Central memory CD8-positive, alpha-beta T cell (primary cell): ENCODE measurements around the gene KCNQ1.

Experiments
- ATAC-seq: fragments of 150-1000 bp; cut with Tn5 transposase; replicated peaks from 2 replicates; pipeline ENCODE4 v1.10.0; 2022; ENCODE audit warnings: mild to moderate bottlenecking, moderate FRiP score, moderate number of reproducible peaks; ENCODE audit not compliant: poor library complexity, severe bottlenecking; ENCODE audit errors: extremely low read depth
- DNase-seq, 2 donors: peaks; one replicate each; pipeline ENCODE4 v3.0.0; 2021; ENCODE audit warnings: low spot score in 2 of 2
- H3K27ac Mint-ChIP-seq: one replicate; pipeline ENCODE4 v1.8.0; 2022; ENCODE audit warnings: low read depth, mild to moderate bottlenecking, moderate library complexity, mixed read lengths
- H3K27me3 Mint-ChIP-seq: one replicate; pipeline ENCODE4 v1.8.0; 2022; ENCODE audit warnings: mixed read lengths
- H3K36me3 Mint-ChIP-seq: one replicate; pipeline ENCODE4 v1.8.0; 2022; ENCODE audit warnings: mild to moderate bottlenecking, moderate library complexity, mixed read lengths; ENCODE audit not compliant: insufficient read depth
- H3K4me1 Mint-ChIP-seq: one replicate; pipeline ENCODE4 v1.8.0; 2022; ENCODE audit warnings: mixed read lengths
- H3K4me3 Mint-ChIP-seq: one replicate; pipeline ENCODE4 v1.8.0; 2022; ENCODE audit warnings: mild to moderate bottlenecking, moderate library complexity, mixed read lengths
- H3K9me3 Mint-ChIP-seq: one replicate; pipeline ENCODE4 v1.8.0; 2022; ENCODE audit warnings: mixed read lengths

The KCNQ1 gene

DNA sequence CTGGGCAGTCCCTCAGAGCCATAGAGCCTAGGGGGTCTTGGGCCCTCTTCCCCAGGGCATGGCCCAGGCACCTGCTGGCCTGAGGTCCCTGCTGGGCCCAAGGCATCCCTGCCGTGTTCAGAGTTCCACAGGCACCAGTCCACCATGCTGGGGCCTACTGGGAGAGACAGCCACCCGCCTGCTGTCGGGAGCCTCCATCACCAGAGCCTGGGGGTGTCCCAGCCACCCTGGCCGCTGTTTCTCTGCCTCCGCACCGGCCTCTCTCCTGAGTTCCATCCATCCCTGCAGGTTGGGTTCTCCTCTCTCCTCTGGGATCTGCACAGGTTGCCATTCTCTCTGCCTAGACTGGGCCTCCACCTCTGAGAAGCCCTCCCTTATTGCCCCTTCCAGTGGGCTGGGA lies 68.6 kb downstream of the KCNQ1 start:
- ATAC-seq, result no peak
- peaks cover 10% of the 10 kb centered on the region for H3K4me1 Mint-ChIP-seq
- H3K27me3 Mint-ChIP-seq, result no peaks in the 10 kb centered on the region
- H3K4me3 Mint-ChIP-seq, result no peak overlapping the region
- DNase-seq, result no peak
- no peaks in the 10 kb centered on the region for H3K9me3 Mint-ChIP-seq
- no peak overlapping the region for H3K27ac Mint-ChIP-seq
- no peaks in the 10 kb centered on the region for H3K36me3 Mint-ChIP-seq

DNA sequence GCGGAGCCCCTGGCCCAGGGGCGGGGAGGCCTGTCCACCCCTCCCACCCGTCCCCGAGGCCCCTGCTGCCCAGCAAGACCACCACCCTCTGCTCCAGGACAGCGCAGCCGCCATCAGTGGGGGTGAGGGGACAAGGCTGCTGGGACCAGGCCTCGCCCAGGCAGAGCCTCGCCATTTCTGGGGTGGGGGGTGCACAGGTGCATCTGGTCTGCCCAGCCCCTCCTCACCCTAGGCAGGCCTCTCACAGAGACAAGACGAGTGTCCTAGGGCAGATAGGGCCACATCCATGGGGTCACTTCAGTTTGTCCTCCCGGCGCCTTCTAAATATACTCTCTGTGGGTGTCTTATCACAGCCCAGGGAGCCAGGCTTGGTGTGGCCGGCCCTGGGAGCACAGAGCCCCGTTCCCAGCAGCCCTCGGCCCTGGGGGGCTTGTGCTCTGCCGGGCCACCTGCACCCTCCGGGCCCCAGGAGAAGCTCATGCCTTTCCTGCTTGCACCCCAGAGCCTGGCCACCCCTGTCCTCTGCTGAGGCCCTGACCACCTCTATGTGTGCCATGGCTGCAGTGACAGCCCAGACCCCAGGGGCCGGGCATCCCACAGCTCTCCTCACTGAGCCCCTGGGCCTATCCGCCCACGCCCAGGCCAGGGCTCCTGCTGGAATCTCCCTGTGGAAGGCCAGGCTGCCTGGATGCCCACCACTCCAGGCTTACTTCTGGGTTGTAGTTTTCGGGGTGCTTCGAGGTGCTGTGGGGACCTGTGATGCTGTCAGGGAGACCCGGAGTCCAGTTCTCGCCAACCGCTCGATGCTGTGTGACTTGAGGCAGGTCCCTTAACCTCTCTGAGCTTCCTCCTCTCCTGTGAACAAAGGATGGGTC lies 70.8 kb downstream of the KCNQ1 start:
- no peak overlapping the region for H3K4me3 Mint-ChIP-seq
- no peak overlapping the region for H3K27ac Mint-ChIP-seq
- DNase-seq (peak in 1 of 2 donors; percentile 11), ATAC-seq (no peak)
- H3K36me3 Mint-ChIP-seq, result no peaks in the 10 kb centered on the region
- no peaks in the 10 kb centered on the region for H3K9me3 Mint-ChIP-seq
- H3K4me1 Mint-ChIP-seq, result peaks cover 5% of the 10 kb centered on the region
- H3K27me3 Mint-ChIP-seq, result no peaks in the 10 kb centered on the region

DNA sequence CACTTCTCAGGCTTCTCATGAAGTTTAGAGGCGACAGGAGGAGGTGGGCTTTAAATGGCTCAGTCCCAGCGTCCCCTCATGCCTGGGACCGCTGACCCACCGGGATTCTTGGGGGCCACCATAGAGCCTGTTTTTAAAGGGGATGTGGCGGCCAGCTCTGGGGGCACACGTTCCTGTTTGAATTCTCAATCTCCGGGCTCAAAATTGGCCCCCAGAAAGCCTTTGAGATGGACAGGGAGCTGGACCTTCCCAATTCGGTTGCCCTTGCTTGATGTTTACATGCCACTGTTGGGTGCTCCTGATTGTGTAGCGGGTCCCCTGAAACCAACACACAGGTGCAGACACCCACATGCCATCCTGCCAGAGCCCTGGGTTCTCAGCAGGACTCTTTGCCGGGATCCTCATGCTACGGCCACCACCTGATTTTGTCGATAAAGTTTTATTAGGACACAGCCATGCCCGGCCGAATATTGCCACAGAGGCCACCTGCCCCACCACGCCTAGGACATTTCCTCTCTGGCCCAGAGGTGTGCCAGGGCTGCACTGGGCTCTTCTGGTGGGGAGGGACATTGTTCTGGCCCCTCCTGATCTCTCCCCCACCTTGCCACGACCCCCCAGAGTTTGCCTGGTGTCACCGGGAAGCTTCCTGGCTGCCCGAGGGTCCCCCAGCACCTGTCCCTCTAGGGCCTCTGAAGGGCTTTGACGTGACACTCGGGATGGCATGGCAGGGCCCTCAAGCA lies 71.6 kb downstream of the KCNQ1 start:
- no peaks in the 10 kb centered on the region for H3K36me3 Mint-ChIP-seq
- no peaks in the 10 kb centered on the region for H3K9me3 Mint-ChIP-seq
- no peak overlapping the region for H3K4me3 Mint-ChIP-seq
- H3K4me1 Mint-ChIP-seq, result no peaks in the 10 kb centered on the region
- H3K27me3 Mint-ChIP-seq, result no peaks in the 10 kb centered on the region
- DNase-seq (peak in 1 of 2 donors; percentile 8), ATAC-seq (no peak)
- no peak overlapping the region for H3K27ac Mint-ChIP-seq

DNA sequence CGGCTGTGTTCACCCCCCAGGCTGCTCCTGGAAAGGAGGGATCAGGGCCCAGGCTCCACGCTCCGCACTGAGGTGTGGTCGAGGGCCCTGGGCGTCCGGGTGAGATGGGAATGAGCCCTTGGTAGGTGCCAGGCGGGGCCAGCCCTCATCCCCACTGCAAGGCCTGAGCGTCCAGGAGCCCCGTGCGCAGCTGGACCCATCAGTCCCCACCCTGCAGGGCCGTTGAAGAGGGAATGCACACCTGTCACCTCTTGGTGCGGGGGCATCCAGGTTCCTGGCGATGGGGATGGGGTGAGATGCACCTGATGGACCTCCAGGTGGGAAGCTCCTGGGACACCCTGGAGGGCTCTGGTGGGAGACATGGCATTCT lies 72.2 kb downstream of the KCNQ1 start:
- Mint-ChIP-seq H3K4me3 (no peak overlapping the region), H3K36me3 (no peaks in the 10 kb centered on the region)
- DNase-seq, result peak in 1 of 2 donors; percentile 9

DNA sequence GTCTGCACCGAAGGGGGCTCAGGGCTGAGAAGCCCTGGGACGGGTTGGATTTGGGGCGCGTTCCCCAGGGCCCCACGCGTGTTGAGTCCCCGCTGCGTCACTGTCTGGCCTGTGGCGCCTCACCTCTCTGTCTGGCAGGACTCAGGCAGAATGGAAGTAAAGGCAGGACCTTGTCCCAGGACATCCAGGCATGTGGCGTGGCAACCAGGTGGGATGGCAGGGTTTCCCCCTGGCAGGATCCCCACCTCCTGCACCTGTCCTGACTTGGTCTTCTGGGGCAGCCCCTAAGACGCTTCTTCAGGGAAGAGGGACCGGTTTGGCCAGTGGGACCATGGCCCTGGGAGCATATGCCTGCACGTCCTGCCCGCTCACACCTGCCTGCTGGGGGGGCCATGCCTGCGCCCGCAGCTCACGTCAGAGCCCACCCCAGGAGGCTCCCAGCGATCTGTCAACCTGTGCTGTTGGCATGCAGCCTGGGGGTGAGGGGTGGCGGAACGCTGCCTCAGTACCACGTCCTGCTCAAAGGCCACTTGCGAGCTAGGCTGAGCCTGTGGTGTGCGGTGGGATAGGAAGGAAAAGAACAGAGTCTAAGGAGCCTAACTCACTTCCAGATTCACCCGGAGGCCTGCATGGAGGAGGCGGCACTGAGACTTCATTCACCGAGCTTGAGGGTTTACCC lies 72.7 kb downstream of the KCNQ1 start:
- Mint-ChIP-seq H3K4me1 (no peaks in the 10 kb centered on the region), H3K9me3 (no peaks in the 10 kb centered on the region), H3K27ac (no peak overlapping the region), H3K27me3 (no peaks in the 10 kb centered on the region), H3K36me3 (no peaks in the 10 kb centered on the region), H3K4me3 (no peak overlapping the region)
- ATAC-seq, result no peak
- DNase-seq, result peak in 1 of 2 donors; percentile 11

More for the DNA sequence above, 72.2 kb downstream of the KCNQ1 start:
- no peaks in the 10 kb centered on the region for H3K27me3 Mint-ChIP-seq
- no peak overlapping the region for H3K27ac Mint-ChIP-seq
- ATAC-seq, result no peak
- H3K9me3 Mint-ChIP-seq, result no peaks in the 10 kb centered on the region
- H3K4me1 Mint-ChIP-seq, result no peaks in the 10 kb centered on the region

DNA sequence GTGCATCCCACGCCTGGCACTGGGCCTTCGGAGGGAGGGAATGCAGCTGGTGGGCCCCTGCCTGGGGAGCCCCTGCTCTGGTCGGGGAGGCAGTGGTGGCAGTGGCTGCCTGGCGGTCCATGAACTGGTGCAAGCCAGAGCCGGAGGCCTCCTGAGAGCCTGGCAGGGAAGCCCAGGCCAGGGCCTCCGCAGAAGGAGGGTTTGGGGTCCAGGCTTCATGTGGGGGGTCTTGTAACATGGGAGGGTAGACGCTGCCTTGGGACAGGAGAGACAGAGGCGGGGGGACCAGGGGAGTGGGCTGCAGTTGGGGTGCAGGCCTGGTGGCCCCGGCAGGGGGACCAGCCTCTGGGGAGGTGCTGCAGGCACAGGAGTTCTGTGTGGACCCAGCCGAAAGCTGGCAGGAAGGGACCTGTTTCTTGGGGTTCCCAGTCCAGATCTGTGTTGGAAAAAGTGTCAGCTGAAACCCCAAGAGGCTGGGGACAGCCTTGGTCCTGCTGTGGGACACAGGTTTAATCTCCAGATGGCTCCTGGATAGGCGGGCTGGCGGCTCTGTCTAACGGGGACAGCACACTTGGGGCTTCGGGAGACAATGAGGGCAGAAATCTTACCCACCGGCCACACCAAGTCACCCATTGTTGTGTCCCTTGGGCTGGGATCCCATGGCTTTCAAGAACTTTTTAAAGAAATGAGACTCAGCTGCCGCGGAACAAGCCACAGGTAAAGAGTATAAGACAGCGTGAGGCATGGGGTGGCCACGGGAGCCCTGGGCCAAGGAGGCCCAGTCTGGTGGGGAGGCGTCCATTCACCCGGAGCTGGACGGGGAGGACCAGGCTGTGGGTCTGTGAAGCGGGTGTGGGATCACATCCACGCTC lies 73.5 kb downstream of the KCNQ1 start:
- DNase-seq (peak in 1 of 2 donors; percentile 8), ATAC-seq (no peak)
- Mint-ChIP-seq H3K4me1 (no peaks in the 10 kb centered on the region), H3K4me3 (no peak overlapping the region), H3K9me3 (no peaks in the 10 kb centered on the region), H3K27me3 (no peaks in the 10 kb centered on the region), H3K27ac (no peak overlapping the region), H3K36me3 (no peaks in the 10 kb centered on the region)

DNA sequence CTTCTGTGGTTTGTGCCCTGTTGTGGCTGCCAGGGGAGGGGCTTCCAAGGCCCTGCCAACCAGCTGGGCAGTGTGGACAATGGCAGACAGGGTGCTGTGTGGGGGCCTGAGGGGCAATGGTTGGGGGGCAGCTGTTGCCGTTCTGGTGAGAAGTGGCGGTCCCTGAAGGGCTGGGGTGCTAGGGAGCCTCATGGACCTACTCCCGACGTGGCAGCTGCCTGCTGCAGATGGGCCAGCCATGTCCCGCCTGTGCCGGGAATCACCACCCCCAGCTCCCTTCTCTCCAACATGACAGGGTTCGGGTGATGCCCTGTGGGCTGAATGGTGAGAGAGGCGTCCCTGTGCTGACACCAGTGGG lies 74.2 kb downstream of the KCNQ1 start:
- no peak overlapping the region for H3K27ac Mint-ChIP-seq
- no peak for ATAC-seq

DNA sequence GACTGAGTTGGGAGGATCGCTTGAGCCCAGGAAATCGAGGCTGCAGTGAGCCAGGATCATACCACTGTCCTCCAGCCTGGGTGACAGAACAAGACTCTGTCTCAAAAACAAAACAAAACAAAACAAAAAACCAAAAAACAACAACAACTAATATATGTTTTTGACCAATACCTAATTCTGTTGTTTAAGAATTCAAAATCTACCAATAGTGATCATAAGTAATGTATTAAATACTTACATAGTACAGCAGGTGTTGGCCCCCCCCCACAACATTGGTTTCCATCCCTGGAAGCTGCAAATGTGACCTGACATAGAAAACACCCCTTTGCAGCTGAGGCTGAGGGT lies 74.7 kb downstream of the KCNQ1 start:
- Mint-ChIP-seq H3K4me3 (no peak overlapping the region), H3K9me3 (no peaks in the 10 kb centered on the region), H3K27me3 (no peaks in the 10 kb centered on the region), H3K27ac (no peak overlapping the region), H3K36me3 (no peaks in the 10 kb centered on the region), H3K4me1 (no peaks in the 10 kb centered on the region)
- no peak for ATAC-seq
- DNase-seq, result no peak

More for the DNA sequence above, 74.2 kb downstream of the KCNQ1 start:
- no peaks in the 10 kb centered on the region for H3K36me3 Mint-ChIP-seq
- H3K9me3 Mint-ChIP-seq, result no peaks in the 10 kb centered on the region
- no peaks in the 10 kb centered on the region for H3K27me3 Mint-ChIP-seq
- H3K4me3 Mint-ChIP-seq, result no peak overlapping the region
- no peaks in the 10 kb centered on the region for H3K4me1 Mint-ChIP-seq
- peak in 1 of 2 donors; percentile 12 for DNase-seq

DNA sequence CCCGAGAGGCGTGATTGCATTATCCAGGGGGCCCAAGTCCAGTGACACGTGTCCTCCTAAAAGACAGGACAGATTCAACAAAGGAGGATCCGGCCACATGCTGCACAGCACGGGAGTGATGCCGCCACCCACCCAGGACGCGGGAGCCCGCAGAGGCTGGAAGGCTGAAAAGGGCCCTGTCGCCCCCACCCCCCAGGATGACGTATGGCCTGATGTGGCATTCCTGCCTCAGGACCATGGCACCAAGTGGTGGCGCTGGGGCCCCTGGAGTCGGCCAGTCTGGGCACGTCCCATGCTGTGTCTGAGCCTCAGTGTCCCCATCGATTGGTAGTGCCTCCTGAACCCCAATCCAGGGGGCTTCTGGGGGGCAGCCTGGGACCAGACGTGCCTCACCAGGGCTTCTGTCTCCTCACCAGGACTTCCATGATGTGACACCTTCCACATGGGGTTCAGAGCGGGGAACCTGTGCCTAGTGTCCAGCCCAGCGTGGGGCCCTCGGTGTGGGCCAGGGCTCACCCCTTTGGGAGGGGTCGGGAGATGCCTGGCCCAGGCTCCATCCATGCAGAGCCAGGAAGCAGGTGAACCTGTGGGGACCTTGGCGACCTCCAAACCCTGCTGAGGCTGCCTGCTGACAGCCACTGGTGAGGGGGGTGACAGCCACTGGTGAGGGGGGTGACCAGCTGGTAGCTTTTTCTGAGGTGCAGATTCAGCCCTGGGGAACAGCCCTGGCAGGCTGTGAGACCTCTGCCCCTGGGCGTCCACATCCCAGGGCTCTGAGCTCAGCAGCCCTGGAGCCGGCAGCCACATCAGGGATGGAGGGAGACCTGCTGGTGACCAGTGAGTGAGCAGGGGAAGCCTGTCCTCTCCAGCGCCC lies 75.3 kb downstream of the KCNQ1 start:
- Mint-ChIP-seq H3K27me3 (peaks cover 2% of the 10 kb centered on the region), H3K9me3 (no peaks in the 10 kb centered on the region), H3K4me1 (peaks cover under 1% of the 10 kb centered on the region), H3K4me3 (no peak overlapping the region), H3K36me3 (no peaks in the 10 kb centered on the region), H3K27ac (no peak overlapping the region)
- DNase-seq (peak in 1 of 2 donors; percentile 11), ATAC-seq (no peak)

DNA sequence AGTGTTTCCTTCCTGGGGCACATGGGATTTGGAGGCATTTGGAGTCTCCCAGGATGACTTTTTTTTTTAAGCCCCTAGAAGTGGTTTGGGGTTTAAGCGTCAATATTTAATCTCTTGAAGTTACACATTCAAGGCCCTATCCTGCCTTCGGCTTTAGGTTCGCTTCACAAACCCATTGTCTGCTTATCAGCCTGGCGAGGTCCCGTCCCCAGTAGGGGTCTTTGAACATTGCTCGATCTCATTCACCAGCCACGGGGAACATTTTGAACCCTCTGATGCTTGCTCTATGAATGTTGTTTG lies 75.9 kb downstream of the KCNQ1 start:
- H3K4me1 Mint-ChIP-seq, result peaks cover 6% of the 10 kb centered on the region
- H3K27ac Mint-ChIP-seq, result no peak overlapping the region
- H3K9me3 Mint-ChIP-seq, result no peaks in the 10 kb centered on the region
- no peak overlapping the region for H3K4me3 Mint-ChIP-seq
- DNase-seq (no peak), ATAC-seq (no peak)
- no peaks in the 10 kb centered on the region for H3K36me3 Mint-ChIP-seq
- H3K27me3 Mint-ChIP-seq, result peaks cover 8% of the 10 kb centered on the region

DNA sequence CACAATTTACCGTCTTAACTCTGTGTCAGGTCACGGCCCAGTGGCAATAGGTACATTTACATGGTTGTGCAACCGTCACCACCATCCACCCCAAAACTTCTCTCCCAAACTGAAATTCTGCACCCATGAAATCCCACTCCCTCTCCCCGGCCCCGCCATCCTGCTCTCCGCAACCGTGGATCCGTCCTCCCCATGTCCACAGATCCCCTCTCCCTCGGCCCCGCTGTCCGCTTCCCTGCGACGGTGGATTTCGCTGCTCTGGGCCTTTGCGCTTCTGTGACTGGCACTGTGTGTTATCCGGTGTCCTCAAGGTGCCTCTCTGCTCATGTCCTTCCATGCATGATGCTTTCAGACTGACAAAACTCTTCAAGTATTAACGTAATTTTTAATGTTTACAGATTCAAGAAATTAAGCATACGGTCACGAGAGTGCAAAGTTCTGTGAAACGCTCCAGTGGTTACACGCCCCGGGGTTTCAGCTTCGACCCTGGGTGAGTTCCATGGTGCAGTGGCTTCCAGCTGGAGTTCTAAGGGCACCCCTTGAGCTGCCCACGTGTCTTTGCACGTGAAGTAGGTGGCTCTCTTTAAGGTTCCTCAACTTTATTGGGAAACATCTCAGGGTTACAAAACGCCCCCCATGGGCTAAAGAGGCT lies 76.4 kb downstream of the KCNQ1 start:
- ATAC-seq (no peak), DNase-seq (no peak)
- Mint-ChIP-seq H3K36me3 (no peaks in the 10 kb centered on the region), H3K9me3 (no peaks in the 10 kb centered on the region), H3K27me3 (peaks cover 13% of the 10 kb centered on the region), H3K27ac (no peak overlapping the region), H3K4me1 (peaks cover 11% of the 10 kb centered on the region), H3K4me3 (no peak overlapping the region)
